ENCODE results near the gene PTGER2. TPM values are rescaled to one million over a fixed set of nuclear protein-coding genes. Genes with fewer than 3 reads are reported as not detected.
A peak's percentile ranks its signal among the peaks of the same experiment; 100 is the strongest.

The PTGER2 gene
- total RNA-seq, 2 experiments from 2014 or later = 4.3 to 4.8 TPM

DNA sequence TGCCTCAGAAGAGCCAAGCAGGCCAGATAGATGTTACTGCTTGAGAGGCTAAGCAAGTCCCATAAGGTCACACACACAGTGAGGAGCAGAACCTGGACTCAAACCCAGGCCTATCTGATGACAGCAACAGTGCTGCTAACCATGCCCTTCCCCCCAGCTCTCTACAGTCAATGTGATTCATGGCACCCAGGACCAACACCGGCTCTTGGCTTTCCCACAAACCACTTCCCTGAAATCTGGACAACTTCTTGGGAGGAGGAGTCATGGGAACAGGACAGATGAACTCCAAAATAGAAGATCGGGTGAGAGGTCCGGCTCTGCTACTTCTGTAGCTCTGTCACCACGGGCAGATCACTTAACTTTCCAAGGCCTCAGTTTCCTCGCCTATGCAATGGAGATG is 47.3 kb upstream of the PTGER2 start:
- TF ChIP-seq, protein P1, sequence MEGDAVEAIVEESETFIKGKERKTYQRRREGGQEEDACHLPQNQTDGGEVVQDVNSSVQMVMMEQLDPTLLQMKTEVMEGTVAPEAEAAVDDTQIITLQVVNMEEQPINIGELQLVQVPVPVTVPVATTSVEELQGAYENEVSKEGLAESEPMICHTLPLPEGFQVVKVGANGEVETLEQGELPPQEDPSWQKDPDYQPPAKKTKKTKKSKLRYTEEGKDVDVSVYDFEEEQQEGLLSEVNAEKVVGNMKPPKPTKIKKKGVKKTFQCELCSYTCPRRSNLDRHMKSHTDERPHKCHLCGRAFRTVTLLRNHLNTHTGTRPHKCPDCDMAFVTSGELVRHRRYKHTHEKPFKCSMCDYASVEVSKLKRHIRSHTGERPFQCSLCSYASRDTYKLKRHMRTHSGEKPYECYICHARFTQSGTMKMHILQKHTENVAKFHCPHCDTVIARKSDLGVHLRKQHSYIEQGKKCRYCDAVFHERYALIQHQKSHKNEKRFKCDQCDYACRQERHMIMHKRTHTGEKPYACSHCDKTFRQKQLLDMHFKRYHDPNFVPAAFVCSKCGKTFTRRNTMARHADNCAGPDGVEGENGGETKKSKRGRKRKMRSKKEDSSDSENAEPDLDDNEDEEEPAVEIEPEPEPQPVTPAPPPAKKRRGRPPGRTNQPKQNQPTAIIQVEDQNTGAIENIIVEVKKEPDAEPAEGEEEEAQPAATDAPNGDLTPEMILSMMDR (IDR thresholded peaks at IDR 0.05) = no peak
- H3K27me3 ChIP-seq (ENCODE audit: control insufficient read depth in 1 of 2, insufficient read depth in 2 of 2, low read length in 2 of 2) = peaks cover 23 to 26% of the 10 kb centered on the region in 2 experiments
- CTCF ChIA-PET = no interaction called here
- H3K4me3 Mint-ChIP-seq = no peak overlapping the region
- peaks cover 45% of the 10 kb centered on the region for H3K27me3 Mint-ChIP-seq
- no peak overlapping the region for H3K27ac Mint-ChIP-seq
- intact Hi-C loops (cut with DNase I, micrococcal nuclease) = no loop called here
- no peaks in the 10 kb centered on the region for H3K9me3 Mint-ChIP-seq
- H3K36me3 Mint-ChIP-seq (ENCODE audit: low read depth) = no peaks in the 10 kb centered on the region
- no peaks in the 10 kb centered on the region for H3K36me3 ChIP-seq (ENCODE audit: insufficient read depth, low read length)
- POLR2A ChIA-PET = no interaction called here
- no peak overlapping the region for H3K27ac ChIP-seq (ENCODE audit: low read depth in 1 of 2, low read length in 2 of 2)
- no peak overlapping the region for H3K4me3 ChIP-seq (ENCODE audit: low read length)
- DNase-seq = no peak
- H3K4me1 ChIP-seq (ENCODE audit: insufficient read depth, low read length) = peaks cover 44% of the 10 kb centered on the region
- ATAC-seq (ENCODE audit: poor library complexity) = no peak
- H3K4me1 Mint-ChIP-seq (ENCODE audit: low read depth) = peaks cover 35% of the 10 kb centered on the region
- peaks cover 0 to 9% of the 10 kb centered on the region in 2 experiments for H3K9me3 ChIP-seq (ENCODE audit: control insufficient read depth in 1 of 2, insufficient read depth in 1 of 2, low read length in 2 of 2)

DNA sequence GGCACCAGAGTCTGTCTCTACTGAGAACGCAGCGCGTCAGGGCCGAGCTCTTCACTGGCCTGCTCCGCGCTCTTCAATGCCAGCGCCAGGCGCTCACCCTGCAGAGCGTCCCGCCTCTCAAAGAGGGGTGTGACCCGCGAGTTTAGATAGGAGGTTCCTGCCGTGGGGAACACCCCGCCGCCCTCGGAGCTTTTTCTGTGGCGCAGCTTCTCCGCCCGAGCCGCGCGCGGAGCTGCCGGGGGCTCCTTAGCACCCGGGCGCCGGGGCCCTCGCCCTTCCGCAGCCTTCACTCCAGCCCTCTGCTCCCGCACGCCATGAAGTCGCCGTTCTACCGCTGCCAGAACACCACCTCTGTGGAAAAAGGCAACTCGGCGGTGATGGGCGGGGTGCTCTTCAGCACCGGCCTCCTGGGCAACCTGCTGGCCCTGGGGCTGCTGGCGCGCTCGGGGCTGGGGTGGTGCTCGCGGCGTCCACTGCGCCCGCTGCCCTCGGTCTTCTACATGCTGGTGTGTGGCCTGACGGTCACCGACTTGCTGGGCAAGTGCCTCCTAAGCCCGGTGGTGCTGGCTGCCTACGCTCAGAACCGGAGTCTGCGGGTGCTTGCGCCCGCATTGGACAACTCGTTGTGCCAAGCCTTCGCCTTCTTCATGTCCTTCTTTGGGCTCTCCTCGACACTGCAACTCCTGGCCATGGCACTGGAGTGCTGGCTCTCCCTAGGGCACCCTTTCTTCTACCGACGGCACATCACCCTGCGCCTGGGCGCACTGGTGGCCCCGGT is 46.4 kb upstream of the PTGER2 start, which contains the start of gene PTGDR:
TSS of gene PTGDR (plus strand) at position 198 of the 778 bp plus-strand sequence. CDS start at position 315, 117 bp downstream.
- H3K4me3 ChIP-seq (ENCODE audit: low read length) = peak within 1 kb of the TSS; percentile 66
- ATAC-seq (ENCODE audit: poor library complexity) = peak; percentile 60
- TF ChIP-seq, protein P1 (IDR thresholded peaks at IDR 0.05) = no peak
- peak in 12 of 14 experiments; percentile 8 to 75 (median 26) for DNase-seq
- intact Hi-C loops (cut with DNase I, micrococcal nuclease) = no loop called here
- Mint-ChIP-seq H3K27me3 (peaks cover 48% of the 10 kb centered on the region), H3K9me3 (no peaks in the 10 kb centered on the region), H3K4me3 (peak within 1 kb of the TSS; percentile 92), H3K36me3 (ENCODE audit: low read depth) (no peaks in the 10 kb centered on the region), H3K27ac (no peak within 1 kb of the TSS), H3K4me1 (ENCODE audit: low read depth) (peaks cover 35% of the 10 kb centered on the region)
- no peak within 1 kb of the TSS for H3K27ac ChIP-seq (ENCODE audit: low read depth in 1 of 2, low read length in 2 of 2)
- peaks cover 0 to 9% of the 10 kb centered on the region in 2 experiments for H3K9me3 ChIP-seq (ENCODE audit: control insufficient read depth in 1 of 2, insufficient read depth in 1 of 2, low read length in 2 of 2)
- ChIA-PET POLR2A (no interaction called here), CTCF (interaction anchor here (0.5 kb wide), 1 partner anchor 927 kb away, joined by 3 read pairs; no protein-coding TSS in a partner anchor)
- peaks cover 23 to 26% of the 10 kb centered on the region in 2 experiments for H3K27me3 ChIP-seq (ENCODE audit: control insufficient read depth in 1 of 2, insufficient read depth in 2 of 2, low read length in 2 of 2)
- no peaks in the 10 kb centered on the region for H3K36me3 ChIP-seq (ENCODE audit: insufficient read depth, low read length)
- H3K4me1 ChIP-seq (ENCODE audit: insufficient read depth, low read length) = peaks cover 44% of the 10 kb centered on the region

DNA sequence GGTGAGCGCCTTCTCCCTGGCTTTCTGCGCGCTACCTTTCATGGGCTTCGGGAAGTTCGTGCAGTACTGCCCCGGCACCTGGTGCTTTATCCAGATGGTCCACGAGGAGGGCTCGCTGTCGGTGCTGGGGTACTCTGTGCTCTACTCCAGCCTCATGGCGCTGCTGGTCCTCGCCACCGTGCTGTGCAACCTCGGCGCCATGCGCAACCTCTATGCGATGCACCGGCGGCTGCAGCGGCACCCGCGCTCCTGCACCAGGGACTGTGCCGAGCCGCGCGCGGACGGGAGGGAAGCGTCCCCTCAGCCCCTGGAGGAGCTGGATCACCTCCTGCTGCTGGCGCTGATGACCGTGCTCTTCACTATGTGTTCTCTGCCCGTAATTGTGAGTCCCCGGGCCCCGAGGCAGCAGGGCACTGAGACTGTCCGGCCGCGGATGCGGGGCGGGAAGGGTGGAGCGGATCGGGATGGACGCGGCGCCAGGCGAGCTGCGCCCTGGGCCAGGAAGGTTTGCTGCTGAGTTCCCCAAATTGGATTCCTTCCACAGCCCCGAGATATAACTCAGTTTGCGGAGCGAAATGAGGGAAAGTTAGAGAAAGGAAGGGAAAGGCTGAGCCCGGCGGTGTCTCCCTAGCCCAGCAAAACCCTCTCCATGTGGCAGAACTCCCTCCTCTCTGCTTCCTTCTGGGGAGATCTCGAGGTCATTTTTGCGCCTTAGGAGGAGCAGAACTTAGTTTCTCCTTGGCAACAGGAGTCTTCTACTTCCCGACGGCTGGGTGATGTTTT is 45.6 kb upstream of the PTGER2 start:
- ATAC-seq (ENCODE audit: poor library complexity) = no peak
- Mint-ChIP-seq H3K9me3 (no peaks in the 10 kb centered on the region), H3K27ac (no peak overlapping the region), H3K36me3 (ENCODE audit: low read depth) (no peaks in the 10 kb centered on the region), H3K27me3 (peaks cover 50% of the 10 kb centered on the region), H3K4me3 (peak overlapping the region; percentile 92), H3K4me1 (ENCODE audit: low read depth) (peaks cover 35% of the 10 kb centered on the region)
- Histone ChIP-seq H3K9me3 (ENCODE audit: control insufficient read depth in 1 of 2, insufficient read depth in 1 of 2, low read length in 2 of 2) (peaks cover 0 to 9% of the 10 kb centered on the region in 2 experiments), H3K27me3 (ENCODE audit: control insufficient read depth in 1 of 2, insufficient read depth in 2 of 2, low read length in 2 of 2) (peaks cover 23 to 26% of the 10 kb centered on the region in 2 experiments), H3K27ac (ENCODE audit: low read depth in 1 of 2, low read length in 2 of 2) (no peak overlapping the region), H3K36me3 (ENCODE audit: insufficient read depth, low read length) (no peaks in the 10 kb centered on the region), H3K4me1 (ENCODE audit: insufficient read depth, low read length) (peaks cover 44% of the 10 kb centered on the region), H3K4me3 (ENCODE audit: low read length) (peak overlapping the region; percentile 66)
- peak in 4 of 14 experiments; percentile 2 to 43 (median 28) for DNase-seq
- intact Hi-C loops (cut with DNase I, micrococcal nuclease) = no loop called here
- TF ChIP-seq, protein P1 (IDR thresholded peaks at IDR 0.05) = no peak
- POLR2A ChIA-PET = no interaction called here
- CTCF ChIA-PET = no interaction called here
